Stimulated activated CD4-positive, alpha-beta T cell treated with anti-CD3 and anti-CD28 coated beads, Interleukin-4, amount 100 ng/mL, for 24 hours (primary cell): ENCODE data around the gene GRID1.
"Not testable (repeated sequence)": the region's sequence is repeated elsewhere in the genome, so short reads cannot be mapped to it uniquely, and the experiment has no call there.

Experiments
- DNase-seq: peaks from one replicate; pipeline ENCODE4 v3.0.0-alpha.2; 2020

GRID1 gene

GRCh38 chr10:85764108-85764507, 602.5 kb downstream of the GRID1 start:
- DNase-seq = no peak

- DNase-seq = no peak
Measured at GRCh38 chr10:85761906-85762445, 604.6 kb downstream of the GRID1 start.

- DNase-seq = no peak
Measured at GRCh38 chr10:85741626-85742300, 624.8 kb downstream of the GRID1 start.

GRCh38 chr10:85735997-85736396, 630.6 kb downstream of the GRID1 start:
- DNase-seq = no peak

GRCh38 chr10:85734791-85735190, 631.8 kb downstream of the GRID1 start:
- no peak for DNase-seq

GRCh38 chr10:85724215-85724614, 642.4 kb downstream of the GRID1 start:
- DNase-seq = no peak

- no peak for DNase-seq
Measured at GRCh38 chr10:85720931-85721590, 645.5 kb downstream of the GRID1 start.

- no peak for DNase-seq
Measured at GRCh38 chr10:85719408-85719807, 647.2 kb downstream of the GRID1 start.

- no peak for DNase-seq
Measured at GRCh38 chr10:85713885-85714284, 652.7 kb downstream of the GRID1 start.

- DNase-seq = no peak
Measured at GRCh38 chr10:85702768-85703167, 663.8 kb downstream of the GRID1 start.

GRCh38 chr10:85699066-85699465, 667.5 kb downstream of the GRID1 start:
- DNase-seq = not testable (repeated sequence)

GRCh38 chr10:85696893-85697292, 669.7 kb downstream of the GRID1 start:
- no peak for DNase-seq

GRCh38 chr10:85682621-85683020, 684.0 kb downstream of the GRID1 start:
- no peak for DNase-seq

GRCh38 chr10:85679710-85680109, 686.9 kb downstream of the GRID1 start:
- no peak for DNase-seq

- DNase-seq = no peak
Measured at GRCh38 chr10:85679061-85679460, 687.5 kb downstream of the GRID1 start.

GRCh38 chr10:85674851-85675250, 691.7 kb downstream of the GRID1 start:
- DNase-seq = no peak

GRCh38 chr10:85673270-85673669, 693.3 kb downstream of the GRID1 start:
- no peak for DNase-seq

- no peak for DNase-seq
Measured at GRCh38 chr10:85671530-85671929, 695.1 kb downstream of the GRID1 start.

GRCh38 chr10:85668522-85668921, 698.1 kb downstream of the GRID1 start:
- no peak for DNase-seq

- no peak for DNase-seq
Measured at GRCh38 chr10:85667638-85668233, 698.9 kb downstream of the GRID1 start.

- DNase-seq = no peak
Measured at GRCh38 chr10:85666987-85667386, 699.6 kb downstream of the GRID1 start.

- no peak for DNase-seq
Measured at GRCh38 chr10:85666102-85666501, 700.5 kb downstream of the GRID1 start.

GRCh38 chr10:85665681-85666080, 700.9 kb downstream of the GRID1 start:
- DNase-seq = no peak

- no peak for DNase-seq
Measured at GRCh38 chr10:85665078-85665477, 701.5 kb downstream of the GRID1 start.
